ENCODE measurements around the gene KCNJ15. TPM values are rescaled to one million over a fixed set of nuclear protein-coding genes. Genes with fewer than 3 reads are reported as not detected.

Gene KCNJ15
- total RNA-seq, 4 donors from 2014 or later: 2.4 to 7.3 (median 5.7) TPM

DNA sequence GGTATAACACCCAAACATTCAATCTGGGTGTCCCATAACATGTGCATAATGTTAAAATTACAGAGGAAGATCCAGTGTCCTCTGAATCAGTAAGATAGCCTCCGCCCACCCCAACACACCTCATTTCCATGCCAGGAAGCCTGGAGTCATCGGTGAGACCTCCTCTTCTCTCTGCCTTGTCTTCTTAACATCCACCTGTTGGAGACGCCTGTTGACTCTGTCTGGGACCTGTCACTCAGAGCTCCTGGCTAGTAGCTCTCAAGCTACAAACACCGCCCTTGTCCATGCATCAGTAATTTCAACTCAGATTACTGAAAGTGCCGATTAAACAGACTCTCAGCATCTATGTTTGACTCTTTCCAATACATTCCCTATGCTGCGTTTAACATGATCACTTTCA is 27.4 kb downstream of the KCNJ15 start:
- TF ChIP-seq CTCF (IDR thresholded peaks at IDR 0.05; ENCODE audit: low read depth): no peak

- TF ChIP-seq CTCF (IDR thresholded peaks at IDR 0.05; ENCODE audit: low read depth): no peak
Measured at GRCh38 chr21:38286739-38287471, 30.1 kb downstream of the KCNJ15 start.

GRCh38 chr21:38287476-38287875 is 30.7 kb downstream of the KCNJ15 start:
- no peak for TF ChIP-seq CTCF (IDR thresholded peaks at IDR 0.05; ENCODE audit: low read depth)

DNA sequence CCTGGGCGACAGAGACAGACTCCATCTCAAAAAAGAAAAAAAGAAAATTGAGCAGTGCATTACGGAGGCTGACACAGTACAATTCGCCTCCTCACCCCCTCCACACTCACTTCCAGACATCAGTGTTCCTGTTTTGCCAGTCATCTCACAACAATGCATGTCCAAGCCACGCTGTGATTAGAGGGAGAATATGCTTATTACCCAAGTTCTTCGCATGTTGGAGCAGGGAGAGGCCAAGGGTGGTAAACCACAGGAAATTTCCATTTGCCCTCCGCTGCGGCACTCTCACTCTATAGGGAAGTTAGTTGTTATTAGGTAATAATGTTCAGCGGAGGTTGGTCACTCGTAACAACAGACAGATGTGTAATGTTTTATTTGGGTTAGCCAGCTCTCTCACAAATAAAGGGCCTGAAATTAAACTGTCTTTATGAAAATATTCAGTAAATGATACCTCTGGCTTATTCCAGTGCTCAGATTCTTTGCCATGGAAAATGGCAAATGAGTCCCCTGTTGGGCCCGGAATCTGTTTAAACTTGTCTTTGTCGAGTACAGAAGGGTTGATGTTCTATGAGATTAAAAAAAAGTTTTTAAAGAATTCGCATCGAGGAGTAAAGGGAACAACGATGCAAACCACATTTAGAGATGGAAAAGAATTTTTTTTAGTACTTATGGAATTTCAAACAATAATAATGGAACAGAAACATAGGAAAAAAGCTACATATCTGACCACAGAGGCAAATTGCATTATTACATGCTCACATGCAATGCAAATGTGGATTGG is 33.1 kb downstream of the KCNJ15 start:
- no peak for TF ChIP-seq CTCF (IDR thresholded peaks at IDR 0.05; ENCODE audit: low read depth)

DNA sequence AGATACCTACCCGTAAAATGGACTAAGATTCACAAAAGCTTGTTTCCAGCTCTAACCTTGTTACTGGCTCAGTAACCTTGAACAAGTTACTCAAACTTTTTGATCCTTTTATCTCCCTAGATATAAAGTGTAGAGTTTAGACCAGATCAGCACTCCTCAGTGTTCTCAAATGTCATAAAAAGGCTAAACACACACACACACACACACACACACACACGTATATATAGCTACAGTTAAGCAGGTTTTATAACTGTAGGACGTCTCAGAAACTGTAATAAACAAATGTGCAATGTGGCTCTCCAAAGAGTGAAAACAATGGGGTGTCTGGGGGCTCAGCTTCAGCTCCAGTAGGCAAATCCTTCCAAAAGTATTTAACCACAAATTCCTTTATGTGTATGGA is 34.0 kb downstream of the KCNJ15 start:
- TF ChIP-seq CTCF (IDR thresholded peaks at IDR 0.05; ENCODE audit: low read depth): no peak

DNA sequence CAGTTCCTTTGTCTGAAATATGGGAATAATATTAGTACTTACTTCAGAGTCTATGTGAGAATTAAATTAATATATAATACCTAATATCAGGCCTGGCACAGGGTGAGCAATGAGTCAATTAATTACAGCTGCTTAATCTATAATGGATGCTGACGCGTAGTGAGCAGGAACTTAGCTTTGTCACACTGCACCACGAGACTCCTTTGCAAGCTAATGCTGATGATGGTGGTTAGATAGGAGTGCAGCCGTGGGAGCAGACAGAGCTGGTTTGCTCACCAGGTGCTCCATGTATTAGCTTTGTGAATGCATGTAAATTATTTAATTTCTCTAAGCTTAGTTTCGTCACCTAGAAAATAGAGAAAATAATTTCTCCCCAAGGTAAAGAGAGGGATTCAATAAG is 35.1 kb downstream of the KCNJ15 start:
- TF ChIP-seq CTCF (IDR thresholded peaks at IDR 0.05; ENCODE audit: low read depth): no peak

DNA sequence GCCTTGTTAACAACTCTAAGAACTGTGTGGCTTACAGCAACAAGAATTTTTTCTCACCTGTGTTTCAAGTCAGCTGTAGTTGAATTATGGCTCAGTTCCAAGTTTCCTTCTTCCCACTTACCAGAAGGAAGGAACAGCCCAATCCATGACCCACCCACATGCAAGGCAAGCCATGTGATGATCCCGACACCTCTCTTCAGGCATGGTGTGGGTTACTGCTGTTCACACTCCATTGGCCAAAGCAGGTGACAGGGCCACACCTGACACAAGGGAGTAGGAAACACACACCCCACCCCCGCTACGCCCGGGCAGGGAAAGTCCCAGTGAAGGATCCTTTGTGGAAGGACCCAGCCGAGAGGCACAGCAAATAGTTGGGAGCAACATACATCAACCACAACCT is 36.3 kb downstream of the KCNJ15 start:
- TF ChIP-seq CTCF (IDR thresholded peaks at IDR 0.05; ENCODE audit: low read depth): no peak

All from subcutaneous adipose tissue (tissue), 4 donors.